GM10248 (cell line): Measurements from ENCODE around the gene SMAD3.

Source experiments
- CTCF ChIA-PET: fragments of 300-600 bp; sonication (Branson Sonifier 250); formaldehyde crosslinking; extraction: SDS; loops from one replicate; lab custom pipeline; 2021; ENCODE audit warnings: antibody characterized with exemption; lab: Yijun Ruan, JAX
- POLR2A ChIA-PET: fragments of 350-650 bp; sonication (Branson Sonifier 250); formaldehyde crosslinking; extraction: SDS; loops from one replicate; lab custom pipeline; 2020; ENCODE audit warnings: antibody characterized with exemption; lab: Yijun Ruan, JAX
- DNase-seq: peaks from one replicate; pipeline ENCODE4 v3.0.0; 2012; ENCODE audit errors: extremely low spot score
- TF ChIP-seq, protein P1 (sequence below): IDR thresholded peaks from 2 replicates; pipeline ENCODE4 v1.5.1; 2012; ENCODE audit warnings: mild to moderate bottlenecking, low read depth; ENCODE audit errors: extremely low read depth, missing control alignments, control extremely low read depth

The SMAD3 gene

DNA sequence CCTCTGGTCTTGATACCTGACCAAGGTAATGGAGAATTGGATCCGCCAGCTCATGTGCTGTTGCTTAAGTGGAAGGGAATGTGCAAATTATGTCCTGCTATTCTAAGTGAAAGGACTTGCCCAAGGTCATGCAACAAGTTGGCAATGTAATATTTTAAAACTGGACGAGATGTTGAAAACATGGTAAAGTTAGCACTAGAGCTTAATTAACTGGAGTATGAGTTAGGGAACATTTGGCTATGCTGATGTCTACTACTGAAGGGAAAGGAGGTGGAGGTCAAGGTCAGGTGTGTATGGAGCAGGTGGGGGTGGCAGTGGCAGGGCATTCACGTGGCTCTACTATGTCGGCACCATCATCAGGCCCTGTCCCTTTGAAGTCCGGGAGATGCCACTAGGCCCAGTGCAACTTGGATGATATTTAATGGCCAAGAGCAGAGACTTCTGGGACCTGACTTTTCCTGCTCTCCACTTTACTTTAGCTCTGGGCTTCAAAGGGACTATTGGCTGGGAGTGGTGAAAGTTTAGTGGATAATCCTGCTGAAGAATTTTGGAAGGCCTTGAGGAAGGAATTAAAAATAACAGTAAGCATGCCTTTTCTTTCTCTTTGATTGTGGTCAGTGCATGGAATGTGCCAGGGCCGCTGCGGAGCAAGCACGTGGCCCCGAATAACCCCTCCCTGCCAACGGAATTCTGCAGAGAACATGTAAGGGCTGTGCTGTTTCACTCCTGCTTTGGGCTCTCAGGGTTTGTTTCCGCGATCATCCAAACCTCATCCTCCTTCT lies 14.9 kb downstream of the SMAD3 start:
- TF ChIP-seq, protein P1, sequence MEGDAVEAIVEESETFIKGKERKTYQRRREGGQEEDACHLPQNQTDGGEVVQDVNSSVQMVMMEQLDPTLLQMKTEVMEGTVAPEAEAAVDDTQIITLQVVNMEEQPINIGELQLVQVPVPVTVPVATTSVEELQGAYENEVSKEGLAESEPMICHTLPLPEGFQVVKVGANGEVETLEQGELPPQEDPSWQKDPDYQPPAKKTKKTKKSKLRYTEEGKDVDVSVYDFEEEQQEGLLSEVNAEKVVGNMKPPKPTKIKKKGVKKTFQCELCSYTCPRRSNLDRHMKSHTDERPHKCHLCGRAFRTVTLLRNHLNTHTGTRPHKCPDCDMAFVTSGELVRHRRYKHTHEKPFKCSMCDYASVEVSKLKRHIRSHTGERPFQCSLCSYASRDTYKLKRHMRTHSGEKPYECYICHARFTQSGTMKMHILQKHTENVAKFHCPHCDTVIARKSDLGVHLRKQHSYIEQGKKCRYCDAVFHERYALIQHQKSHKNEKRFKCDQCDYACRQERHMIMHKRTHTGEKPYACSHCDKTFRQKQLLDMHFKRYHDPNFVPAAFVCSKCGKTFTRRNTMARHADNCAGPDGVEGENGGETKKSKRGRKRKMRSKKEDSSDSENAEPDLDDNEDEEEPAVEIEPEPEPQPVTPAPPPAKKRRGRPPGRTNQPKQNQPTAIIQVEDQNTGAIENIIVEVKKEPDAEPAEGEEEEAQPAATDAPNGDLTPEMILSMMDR: no peak
- CTCF ChIA-PET: interaction anchor here (0.7 to 6.6 kb wide), 17 partner anchors 7 to 136 kb away, joined by 3 to 34 read pairs (median 7); partner anchors contain the start of gene SMAD3
- DNase-seq: no peak
- POLR2A ChIA-PET: interaction anchor here (1.1 to 2.7 kb wide), 3 partner anchors 10 to 21 kb away, joined by 3 to 15 read pairs (median 5); partner anchors contain the start of gene SMAD3

DNA sequence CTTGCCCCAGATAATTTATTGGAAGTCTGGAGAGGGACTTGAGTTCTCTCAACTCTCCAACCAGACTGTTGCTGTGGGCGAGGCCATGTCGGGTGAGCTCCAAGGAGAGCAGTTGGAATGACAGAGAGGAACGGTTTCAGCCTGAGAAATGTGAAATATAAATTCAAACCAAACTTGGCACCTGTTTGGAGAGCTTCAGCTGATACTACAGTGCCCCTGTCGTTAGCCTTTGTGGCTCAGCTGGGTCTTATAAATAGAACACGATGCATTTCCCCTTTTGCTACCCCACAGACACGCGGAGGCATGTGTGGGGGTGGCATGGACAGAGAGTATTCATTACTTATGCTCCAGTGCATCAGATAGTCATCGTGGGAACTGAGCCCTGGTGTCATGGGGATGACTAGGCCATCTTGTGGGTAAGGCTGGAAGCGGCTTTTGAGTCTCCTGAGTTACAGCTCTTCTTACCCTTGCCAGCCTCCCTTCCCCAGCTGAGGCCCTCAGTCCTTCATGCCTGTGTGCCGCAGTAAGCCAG lies 15.6 kb downstream of the SMAD3 start:
- DNase-seq: peak; percentile 80
- POLR2A ChIA-PET: interaction anchor here (1.1 to 2.7 kb wide), 3 partner anchors 11 to 20 kb away, joined by 3 to 15 read pairs (median 5); partner anchors contain the start of gene SMAD3
- CTCF ChIA-PET: interaction anchor here (0.7 to 6.6 kb wide), 19 partner anchors 8 to 134 kb away, joined by 3 to 34 read pairs (median 5); partner anchors contain the start of gene SMAD3
- TF ChIP-seq, protein P1: peak; percentile 38

DNA sequence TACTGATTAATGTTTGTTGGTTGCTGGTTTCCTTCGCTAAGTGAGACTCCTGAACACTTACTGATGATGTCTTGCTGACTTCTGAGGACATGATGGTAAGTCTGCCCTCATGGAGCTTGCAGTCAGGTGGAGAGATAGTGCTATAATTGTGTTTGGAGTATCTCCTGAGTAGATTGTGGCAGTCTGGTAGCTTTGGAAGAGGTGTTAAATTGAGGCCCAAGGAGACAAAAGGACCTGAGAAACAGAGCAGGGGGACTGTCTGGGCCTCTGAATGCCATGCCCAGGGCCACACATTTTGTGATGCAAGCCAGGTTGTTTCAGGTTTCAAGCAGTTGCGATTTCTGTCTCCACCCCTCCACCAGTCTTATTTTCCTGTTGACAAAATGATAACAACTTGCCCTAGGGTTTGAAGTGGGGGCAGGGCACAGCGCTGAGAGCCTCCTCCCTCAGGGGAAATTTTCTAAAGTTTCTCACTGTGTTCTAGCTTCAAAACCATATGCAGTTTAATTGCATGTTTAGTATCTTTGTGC lies 16.7 kb downstream of the SMAD3 start:
- DNase-seq: no peak
- POLR2A ChIA-PET: interaction anchor here (0.7 to 2.7 kb wide), 2 partner anchors 12 to 19 kb away, joined by 4 to 15 read pairs; no protein-coding TSS in a partner anchor
- TF ChIP-seq, protein P1: no peak
- CTCF ChIA-PET: interaction anchor here (0.8 to 6.6 kb wide), 14 partner anchors 8 to 135 kb away, joined by 3 to 34 read pairs (median 6); partner anchors contain the start of gene SMAD3

DNA sequence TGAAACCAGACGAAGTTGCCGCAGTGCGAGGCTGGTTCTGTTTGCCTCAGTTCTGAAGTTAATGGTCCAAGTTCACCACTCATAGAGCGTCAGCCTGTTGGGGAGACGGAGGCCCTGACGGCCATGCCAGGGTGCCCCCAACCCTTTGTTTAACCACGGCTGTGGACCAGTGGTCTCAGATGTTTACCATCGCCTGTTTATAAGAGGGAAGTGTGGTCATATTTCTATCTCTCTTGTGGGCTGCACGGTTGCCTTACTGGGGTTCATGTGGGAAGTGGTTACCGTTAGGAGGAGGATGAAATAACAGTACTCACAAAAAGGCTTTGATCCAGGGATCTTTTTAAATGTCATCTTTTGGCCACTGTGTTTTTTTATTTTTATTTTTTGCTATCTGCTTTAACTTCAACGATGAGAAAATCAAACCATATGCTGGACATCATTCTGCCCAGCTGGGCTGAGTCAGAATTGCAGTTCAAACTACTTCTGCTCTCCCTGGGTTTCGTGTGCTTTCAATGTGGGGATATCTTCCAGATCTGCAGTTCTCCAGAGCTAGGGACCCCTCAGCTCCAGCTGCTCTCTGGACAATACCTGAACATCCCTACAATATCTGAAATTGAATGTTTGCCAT lies 17.8 kb downstream of the SMAD3 start:
- POLR2A ChIA-PET: interaction anchor here (1.1 to 2.7 kb wide), 2 partner anchors 11 to 18 kb away, joined by 5 to 15 read pairs; no protein-coding TSS in a partner anchor
- TF ChIP-seq, protein P1: no peak
- DNase-seq: no peak
- CTCF ChIA-PET: interaction anchor here (0.6 to 6.6 kb wide), 7 partner anchors 10 to 137 kb away, joined by 3 to 34 read pairs (median 5); partner anchors contain the start of gene SMAD3

DNA sequence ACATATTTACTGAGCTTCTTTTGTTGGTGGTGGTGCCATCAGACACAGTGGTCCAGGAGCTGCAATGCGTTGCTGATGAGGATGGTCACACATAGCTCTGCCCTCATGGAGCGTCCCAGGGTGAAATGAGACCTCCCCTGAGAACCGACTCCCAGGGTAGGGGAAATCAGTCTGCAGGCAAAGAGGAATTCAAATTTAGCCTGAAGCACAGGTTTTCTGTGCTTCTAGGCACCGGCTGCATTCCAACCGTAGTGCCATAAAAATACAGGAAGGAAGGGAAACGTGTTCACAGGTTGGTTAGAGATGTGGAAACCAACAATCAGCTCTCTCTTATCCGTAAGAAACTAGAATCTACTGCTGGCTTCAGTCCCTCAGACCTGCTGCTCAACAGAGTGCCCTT lies 19.2 kb downstream of the SMAD3 start:
- TF ChIP-seq, protein P1: no peak
- DNase-seq: no peak
- ChIA-PET CTCF (interaction anchor here (0.8 to 6.6 kb wide), 4 partner anchors 14 to 32 kb away, joined by 3 to 34 read pairs (median 4); partner anchors contain the start of gene SMAD3), POLR2A (interaction anchor here (1.1 to 1.3 kb wide), 2 partner anchors 9 to 22 kb away, joined by 3 to 5 read pairs; no protein-coding TSS in a partner anchor)
